Posterior vena cava (tissue), 2 donors: ENCODE measurements around the gene S100A4. TPM values are rescaled to one million over a fixed set of nuclear protein-coding genes. Genes with fewer than 3 reads are reported as not detected.
"Not testable (repeated sequence)": the region's sequence is repeated elsewhere in the genome, so short reads cannot be mapped to it uniquely, and the experiment has no call there.

ENCODE experiments used
- DNase-seq: peaks from one replicate; pipeline ENCODE4 v3.0.0-alpha.2; 2020; ENCODE audit warnings: low spot score
- intact Hi-C, 2 donors: fragments of 100-400 bp; cut with DNase I; formaldehyde crosslinking; loops; one replicate each; pipeline versions ENCODE4 v1.14.1 to v1.14.2; 2022 to 2023
- long read RNA-seq, 2 donors: library from polyadenylated mRNA; unstranded; transcript quantifications; one replicate each; pipeline ENCODE4 v2.0.0, GENCODE V29; 2020 to 2021
- total RNA-seq, 2 donors: library from RNA; stranded (reverse); fragmentation: NEBNext Ultra II Directional; extraction: Animal tissue kit (Norgen Biotek cat#: 25700); gene quantifications; one replicate each; pipeline ENCODE4 v1.2.1, GENCODE V29; 2021
- donor health status: DM: yes; HTN: yes; CAD: no.
- donor health status: DM: yes; HTN: yes; CAD: no.

S100A4 gene
- 100 to 1,000 TPM; 286 to 472 TPM for total RNA-seq
- long read RNA-seq, donor 1, transcript S100A4-204 (3 exons, 600 nt) = major isoform, 19 of 22 reads
- long read RNA-seq, donor 1, partial matches to known transcripts = 1 of 22 reads
- long read RNA-seq, donor 1, other reads (novel, unspliced or antisense) = 0 of 22 reads
- long read RNA-seq, donor 2, transcript S100A4-204 (3 exons, 600 nt) = major isoform, 26 of 39 reads
- long read RNA-seq, donor 2, partial matches to known transcripts = 1 of 39 reads
- long read RNA-seq, donor 2, other reads (novel, unspliced or antisense) = 5 of 39 reads

DNA sequence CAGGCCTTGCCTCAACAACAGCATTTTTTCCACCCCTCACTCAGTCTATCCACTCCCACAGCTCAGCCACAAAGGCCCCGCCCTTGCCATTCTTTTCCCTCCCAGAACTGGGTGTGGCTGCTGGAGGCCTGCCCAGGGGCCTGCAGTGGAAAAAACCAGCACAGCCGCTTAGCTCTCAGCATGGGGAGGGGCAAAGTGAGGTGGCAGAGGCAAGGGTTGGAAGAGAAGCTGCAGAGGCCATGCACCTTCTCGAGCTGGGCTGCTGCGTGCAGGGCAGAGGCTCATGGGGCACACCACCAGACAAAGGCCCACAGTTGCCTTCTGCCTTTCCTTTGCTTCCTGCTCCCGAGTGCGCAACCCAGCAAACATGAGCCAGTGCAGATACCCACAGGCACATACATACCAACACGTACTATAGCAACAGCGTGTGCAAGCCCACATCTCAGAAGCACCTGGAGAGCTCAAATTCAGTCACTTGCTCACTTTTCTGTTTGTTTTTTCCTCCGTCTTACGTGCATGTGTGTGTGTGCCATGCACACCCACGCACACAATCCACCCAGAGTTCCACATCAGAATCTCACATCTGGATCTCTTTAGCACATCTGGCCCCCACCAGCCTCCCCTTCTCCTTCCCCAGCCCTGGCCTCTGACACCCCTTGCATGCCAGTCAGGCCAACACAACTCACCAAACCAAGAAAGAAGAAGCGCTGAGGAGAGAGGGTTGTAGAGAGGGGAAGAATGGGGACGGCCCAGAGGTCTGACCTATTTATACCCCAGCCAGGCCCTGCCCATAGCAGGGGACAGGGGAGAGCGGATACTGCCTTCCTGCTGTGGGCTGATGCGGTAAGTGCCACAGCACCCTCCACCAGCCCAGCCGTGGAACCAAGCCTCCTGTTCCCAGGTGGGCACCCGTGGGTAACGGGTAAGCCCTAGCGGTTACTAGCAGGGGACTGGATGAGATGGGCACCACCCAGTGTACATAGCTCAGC, at the start of gene S100A4:
Gene S100A4 (minus strand): TSS at position 740 of the 989 bp plus-strand sequence. CDS start 1,012 bp downstream, outside the sequence.
- intact Hi-C loops = no loop called here
- peak; percentile 98 for DNase-seq

DNA sequence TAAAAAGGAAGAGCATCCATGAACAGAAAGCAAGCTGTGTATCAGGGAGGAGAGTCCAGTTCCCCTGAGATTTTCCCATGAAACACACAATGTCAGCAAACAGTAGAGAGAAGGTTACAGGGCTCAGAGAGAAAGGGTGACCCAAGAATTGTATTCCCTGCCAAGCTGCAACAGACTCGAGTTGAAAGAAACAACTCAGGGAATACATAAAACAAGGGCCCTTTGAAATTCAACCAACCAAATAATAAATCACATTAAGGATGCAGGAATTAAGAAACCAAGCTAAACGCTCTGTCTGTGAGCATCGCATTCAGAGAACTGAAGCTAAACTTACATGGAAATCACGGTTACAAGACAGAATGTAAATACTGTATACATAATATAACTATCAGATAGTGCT, 47.1 kb upstream of the S100A4 start:
- intact Hi-C loops = no loop called here
- DNase-seq = no peak

DNA sequence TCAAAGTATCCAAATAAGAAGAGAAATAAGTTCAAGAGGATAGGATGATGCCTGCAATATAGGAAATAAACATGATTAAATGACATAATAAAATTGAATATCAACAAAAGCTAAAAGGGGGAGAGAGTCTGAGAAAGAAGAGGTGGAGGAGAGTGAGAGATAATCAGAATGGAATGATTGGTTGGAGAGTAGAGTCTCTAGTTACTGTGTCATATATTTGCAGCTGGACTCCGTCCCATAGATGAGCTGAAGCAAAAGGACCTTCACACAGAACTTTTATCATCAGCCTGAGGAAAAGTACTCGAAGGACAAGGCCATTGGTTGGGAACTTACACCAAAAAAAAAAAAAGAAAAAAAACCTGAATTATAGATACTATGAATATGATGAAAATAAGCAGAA, 42.9 kb upstream of the S100A4 start:
- intact Hi-C loops = no loop called here
- no peak for DNase-seq

DNA sequence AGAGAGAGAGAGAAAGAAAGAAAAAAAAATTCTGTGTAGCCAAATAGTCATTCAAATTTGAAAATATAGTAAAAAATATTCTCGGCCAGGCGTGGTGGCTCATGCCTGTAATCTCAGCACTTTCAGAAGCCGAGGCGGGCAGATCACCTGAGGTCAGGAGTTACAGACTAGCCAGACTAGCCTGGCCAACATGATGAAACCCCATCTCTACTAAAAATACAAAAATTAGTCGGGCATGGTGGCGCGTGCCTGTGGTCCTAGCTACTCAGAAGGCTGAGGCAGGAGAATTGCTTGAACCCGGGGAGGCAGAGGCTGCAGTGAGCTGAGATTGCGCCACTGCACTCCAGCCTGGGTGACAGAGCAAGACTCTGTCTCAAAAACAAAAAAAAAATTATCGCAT, 42.4 kb upstream of the S100A4 start:
- DNase-seq = peak; percentile 32
- intact Hi-C loops = not testable (repeated sequence)

DNA sequence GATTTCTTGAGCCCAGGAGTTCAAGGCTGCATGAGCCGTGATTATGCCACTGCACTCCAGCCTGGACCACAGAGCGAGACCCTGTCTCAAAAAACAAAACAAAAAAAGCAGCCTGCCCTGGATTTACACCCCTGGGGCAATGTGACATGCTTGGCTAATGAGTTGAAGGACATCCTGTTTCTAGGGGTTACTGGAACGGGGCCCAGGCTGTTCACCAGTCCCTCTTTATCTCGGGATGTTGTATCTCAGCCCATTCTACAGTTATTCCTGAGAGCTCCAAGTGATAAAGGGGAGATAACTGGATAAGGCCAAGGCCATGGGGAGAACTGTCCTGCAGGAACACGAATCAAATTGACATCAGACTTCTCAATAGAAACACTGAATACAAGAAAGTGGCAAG, 41.7 kb upstream of the S100A4 start:
- intact Hi-C loops = no loop called here

DNA sequence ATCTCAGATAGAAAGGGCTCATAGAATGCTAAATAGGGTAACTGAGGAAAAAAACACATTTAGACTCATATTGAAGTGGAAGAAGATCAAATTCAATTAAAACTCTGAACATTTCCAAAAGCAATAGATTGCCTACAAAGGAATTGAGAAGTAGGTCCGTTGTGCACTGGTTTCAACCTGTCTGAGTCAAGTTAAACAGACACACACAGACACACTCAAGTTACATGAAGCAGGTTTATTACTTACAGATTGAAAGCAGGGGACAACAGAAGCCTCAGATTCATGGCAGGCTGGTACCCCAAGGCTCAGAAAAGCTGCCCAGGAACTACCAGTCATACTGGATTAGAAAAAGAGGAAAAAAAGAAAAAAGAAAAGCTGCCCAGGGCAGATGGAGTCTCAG, 40.7 kb upstream of the S100A4 start:
- intact Hi-C loops = no loop called here

More for the DNA sequence above, 41.7 kb upstream of the S100A4 start:
- peak; percentile 5 for DNase-seq

DNA sequence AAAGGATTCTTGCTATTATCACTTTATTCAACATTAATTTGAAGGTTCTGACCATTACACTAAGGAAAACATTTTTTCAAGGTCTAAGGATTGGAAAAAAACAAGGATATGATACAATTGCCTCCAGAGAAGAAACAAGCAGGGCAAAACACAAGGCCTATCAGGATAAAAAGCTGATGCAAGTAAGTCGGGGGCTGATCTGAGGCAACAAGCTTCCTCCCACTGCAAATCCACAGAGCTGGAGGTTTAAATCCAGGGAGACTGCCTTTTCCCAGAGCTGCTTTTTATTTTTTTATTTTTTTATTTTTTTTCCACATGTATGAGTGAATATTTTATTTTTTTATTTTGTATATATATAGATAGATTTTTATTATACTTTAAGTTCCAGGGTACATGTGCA, 39.4 kb upstream of the S100A4 start:
- intact Hi-C loops = no loop called here

More for the DNA sequence above, 40.7 kb upstream of the S100A4 start:
- peak; percentile 29 for DNase-seq

DNA sequence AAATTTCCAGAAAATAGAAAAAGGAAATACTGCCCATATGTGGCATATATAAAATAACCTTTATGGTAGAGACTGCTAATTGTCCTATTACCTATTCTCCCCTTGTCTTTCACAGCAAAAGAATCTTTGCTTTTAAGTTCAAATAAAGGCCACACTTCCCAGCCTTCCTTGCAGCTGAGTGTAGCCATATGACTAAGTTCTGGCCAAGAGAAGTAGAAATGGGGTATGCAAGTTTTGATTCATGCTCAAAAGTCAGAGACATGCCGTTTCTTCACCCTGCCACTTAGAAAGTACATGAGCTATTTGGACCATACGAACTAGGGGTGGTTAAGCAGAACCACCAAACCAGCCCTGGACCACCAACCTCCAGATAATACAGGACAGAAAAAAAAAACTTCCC, 38.4 kb upstream of the S100A4 start:
- intact Hi-C loops = no loop called here

More for the DNA sequence above, 39.4 kb upstream of the S100A4 start:
- DNase-seq = no peak

DNA sequence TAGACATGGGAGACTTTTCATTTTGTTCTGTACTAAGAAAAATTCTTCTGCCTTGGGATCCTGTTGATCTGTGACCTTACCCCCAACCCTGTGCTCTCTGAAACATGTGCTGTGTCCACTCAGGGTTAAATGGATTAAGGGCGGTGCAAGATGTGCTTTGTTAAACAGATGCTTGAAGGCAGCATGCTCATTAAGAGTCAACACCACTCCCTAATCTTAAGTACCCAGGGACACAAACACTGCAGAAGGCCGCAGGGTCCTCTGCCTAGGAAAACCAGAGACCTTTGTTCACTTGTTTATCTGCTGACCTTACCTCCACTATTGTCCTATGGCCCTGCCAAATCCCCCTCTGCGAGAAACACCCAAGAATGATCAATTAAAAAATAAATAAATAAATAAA, 37.9 kb upstream of the S100A4 start:
- DNase-seq, intact Hi-C loops: not testable (repeated sequence)

More for the DNA sequence above, 38.4 kb upstream of the S100A4 start:
- no peak for DNase-seq

DNA sequence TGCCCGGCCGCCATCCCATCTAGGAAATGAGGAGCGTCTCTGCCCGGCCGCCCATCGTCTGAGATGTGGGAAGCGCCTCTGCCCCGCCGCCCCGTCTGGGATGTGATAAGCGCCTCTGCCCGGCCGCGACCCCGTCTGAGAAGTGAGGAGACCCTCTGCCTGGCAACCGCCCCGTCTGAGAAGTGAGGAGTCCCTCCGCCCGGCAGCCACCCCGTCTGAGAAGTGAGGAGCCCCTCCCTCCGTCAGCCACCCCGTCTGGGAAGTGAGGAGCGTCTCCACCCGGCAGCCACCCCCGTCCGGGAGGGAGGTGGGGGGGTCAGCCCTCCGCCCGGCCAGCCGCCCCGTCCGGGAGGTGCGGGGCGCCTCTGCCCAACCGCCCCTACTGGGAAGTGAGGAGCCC, 37.2 kb upstream of the S100A4 start:
- DNase-seq = peak; percentile 51
- intact Hi-C loops = not testable (repeated sequence)

DNA sequence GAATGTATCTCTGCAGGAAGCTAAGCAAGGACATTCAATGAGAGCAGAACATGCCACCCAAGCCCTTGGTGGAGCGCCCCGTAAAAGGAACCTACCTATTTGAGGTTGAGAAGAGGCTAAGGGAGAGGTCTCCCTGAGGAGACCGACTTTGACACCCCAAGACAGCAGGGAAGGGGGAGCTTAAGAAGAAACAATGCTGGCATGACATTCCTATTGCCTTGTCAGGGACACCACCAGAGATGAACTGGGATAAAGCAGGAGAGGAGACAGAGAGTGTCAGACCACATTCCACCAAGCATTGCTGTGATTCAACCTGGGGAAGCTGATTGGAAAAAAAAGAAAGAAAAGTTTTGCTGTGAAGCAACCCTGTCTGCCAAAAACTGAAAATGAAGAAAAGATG, 33.3 kb upstream of the S100A4 start:
- intact Hi-C loops = no loop called here
- peak; percentile 10 for DNase-seq

DNA sequence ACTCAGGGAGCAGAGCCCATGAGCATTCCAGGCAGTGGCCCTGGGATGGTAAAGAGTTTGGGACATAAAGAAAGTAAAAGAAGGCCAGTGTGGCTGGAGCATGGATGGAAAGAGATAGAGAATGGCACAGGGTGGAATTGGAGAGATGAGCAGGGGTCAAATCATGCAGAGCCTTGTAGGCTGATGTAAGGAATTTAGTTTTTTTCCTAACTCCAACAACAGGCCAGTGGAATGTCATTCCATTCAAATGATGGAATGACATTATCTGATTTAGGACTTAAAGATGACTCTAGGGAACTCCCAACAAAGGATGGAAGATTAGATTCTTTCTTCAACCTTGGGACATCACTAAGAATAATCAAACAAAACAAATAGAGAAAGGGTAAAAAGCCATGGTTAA, 32.9 kb upstream of the S100A4 start:
- no peak for DNase-seq
- intact Hi-C loops = no loop called here

DNA sequence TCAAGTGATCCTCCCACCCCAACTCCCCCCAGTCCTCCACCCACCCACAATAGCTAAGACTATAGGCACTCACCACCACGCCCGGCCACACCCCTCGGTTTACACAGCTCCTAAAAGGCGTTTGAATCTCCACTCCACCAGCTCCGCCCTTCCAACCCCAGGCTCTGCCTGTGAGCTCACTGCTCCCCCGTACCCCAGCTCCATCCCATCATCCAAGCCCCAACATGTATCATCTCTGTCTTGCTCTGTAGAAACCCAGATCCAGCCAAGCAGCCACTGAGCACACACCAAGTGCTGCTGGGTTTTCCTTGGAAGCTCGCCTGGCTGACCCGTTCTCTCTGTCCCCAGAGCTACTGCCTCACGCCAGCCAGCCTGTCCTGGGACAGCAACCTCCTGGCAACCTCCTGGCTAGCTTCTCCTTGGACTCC, 32.0 kb upstream of the S100A4 start:
- DNase-seq = peak; percentile 85
- intact Hi-C loops = no loop called here

DNA sequence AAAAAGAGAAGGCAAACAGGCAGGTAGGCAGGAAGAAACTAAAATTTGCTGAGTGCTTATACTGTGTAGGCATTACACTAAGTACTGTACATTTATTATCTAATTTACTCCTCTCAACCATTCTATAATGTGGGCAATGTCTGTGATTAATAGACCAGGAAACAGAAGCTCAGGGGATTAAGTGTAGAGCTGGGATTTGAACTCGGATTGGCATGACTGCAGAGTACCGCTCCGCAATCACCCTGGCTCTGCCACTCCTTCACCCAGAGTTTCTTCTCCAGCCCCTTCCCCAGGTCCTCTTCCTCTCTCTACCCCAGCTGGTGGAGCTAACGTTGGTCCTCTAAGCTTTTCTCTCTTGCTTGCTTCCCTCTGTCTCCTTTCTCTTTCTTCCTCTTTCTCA, 31.5 kb upstream of the S100A4 start:
- intact Hi-C loops = no loop called here

DNA sequence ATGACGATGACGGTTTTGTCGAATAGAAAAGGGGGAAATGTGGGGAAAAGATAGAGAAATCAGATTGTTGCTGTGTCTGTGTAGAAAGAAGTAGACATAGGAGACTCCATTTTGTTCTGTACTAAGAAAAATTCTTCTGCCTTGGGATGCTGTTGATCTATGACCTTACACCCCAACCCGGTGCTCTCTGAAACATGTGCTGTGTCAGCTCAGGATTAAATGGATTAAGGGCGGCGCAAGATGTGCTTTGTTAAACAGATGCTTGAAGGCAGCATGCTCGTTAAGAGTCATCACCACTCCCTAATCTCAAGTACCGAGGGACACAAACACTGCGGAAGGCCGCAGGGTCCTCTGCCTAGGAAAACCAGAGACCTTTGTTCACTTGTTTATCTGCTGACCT, 29.9 kb upstream of the S100A4 start:
- intact Hi-C loops = not testable (repeated sequence)
- DNase-seq = peak; percentile 4

More for the DNA sequence above, 31.5 kb upstream of the S100A4 start:
- DNase-seq = no peak

DNA sequence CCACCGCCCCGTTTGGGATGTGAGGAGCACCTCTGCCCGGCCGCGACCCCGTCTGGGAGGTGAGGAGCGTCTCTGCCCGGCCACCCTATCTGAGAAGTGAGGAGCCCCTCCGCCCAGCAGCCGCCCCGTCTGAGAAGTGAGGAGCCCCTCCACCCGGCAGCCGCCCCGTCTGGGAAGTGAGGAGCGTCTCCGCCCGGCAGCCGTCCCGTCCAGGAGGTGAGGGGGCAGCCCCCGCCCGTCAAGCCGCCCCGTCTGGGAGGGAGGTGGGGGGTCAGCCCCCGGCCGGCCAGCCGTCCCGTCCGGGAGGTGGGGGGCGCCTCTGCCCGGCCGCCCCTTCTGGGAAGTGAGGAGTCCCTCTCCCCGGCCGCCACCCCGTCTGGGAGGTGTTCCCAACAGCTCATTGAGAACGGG, 29.5 kb upstream of the S100A4 start:
- peak; percentile 69 for DNase-seq
- intact Hi-C loops = not testable (repeated sequence)

DNA sequence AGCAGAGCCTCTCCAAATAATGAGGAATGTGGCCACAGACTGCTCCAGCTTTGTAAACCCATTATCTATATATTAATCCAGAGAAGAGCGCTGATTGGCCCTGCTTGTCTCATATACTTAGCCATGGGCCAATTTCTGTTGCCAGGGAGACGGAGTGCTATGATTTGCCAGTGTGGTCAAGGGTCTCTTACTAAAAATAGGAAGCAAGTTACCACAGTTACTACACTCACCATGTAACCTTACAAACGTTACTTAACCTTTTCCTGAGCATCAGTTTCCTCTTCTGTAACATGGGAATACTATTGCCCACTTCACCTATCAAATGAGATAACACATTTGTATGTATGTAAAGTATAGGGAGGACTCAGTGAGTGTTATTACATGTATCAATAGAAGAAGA, 27.7 kb upstream of the S100A4 start:
- peak; percentile 4 for DNase-seq
- intact Hi-C loops = loop anchor here (5.0 kb wide), 3 partner anchors 44 to 221 kb away; partner anchors contain the start of gene S100A14 (in 1 of the 2)

DNA sequence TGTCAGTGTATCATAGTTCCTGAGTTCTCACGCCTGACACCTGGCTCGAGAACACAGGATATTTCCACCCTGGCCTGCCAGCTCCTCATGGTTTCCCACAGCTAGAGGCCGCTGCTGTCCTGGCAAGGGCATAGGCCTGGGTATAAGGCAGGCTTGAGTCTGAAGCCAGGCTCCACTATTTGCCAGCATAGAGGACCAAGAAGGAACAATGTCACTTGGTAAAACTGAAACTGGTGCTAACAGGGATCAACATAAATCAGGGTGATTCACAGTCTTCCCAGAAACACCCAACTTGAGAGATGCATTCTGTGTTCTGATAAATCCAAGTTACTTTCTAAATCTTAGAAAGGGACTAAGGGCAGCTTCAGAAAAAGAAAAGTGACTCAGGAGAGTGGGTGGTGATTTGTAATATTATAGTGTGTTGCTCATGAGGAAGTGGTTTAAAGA, 27.0 kb upstream of the S100A4 start:
- peak; percentile 92 for DNase-seq
- intact Hi-C loops = loop anchor here (5.0 kb wide), 3 partner anchors 45 to 220 kb away; partner anchors contain the start of gene S100A14 (in 1 of the 2)

DNA sequence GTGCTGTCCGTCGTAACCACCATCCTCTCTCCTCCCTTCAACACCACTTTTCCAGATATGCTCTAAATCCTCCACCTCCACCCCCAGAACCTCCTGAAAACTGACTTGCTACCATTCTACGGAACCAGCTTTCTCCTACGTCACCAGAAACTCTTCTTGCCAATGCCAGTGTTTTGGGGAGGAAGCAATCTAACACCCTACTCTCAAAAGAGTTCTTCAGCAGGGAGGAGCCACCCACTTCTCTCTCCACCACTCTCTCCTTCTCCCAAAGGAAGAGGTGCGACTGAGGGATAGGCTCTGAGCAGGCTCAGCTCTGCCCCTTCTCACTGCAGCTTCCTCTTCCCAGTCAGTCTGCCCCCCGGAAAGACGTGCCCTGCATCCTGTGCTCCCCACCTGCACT, 26.1 kb upstream of the S100A4 start:
- intact Hi-C loops = loop anchor here (5.0 kb wide), 3 partner anchors 46 to 219 kb away; partner anchors contain the start of gene S100A14 (in 1 of the 2)
- peak; percentile 45 for DNase-seq

DNA sequence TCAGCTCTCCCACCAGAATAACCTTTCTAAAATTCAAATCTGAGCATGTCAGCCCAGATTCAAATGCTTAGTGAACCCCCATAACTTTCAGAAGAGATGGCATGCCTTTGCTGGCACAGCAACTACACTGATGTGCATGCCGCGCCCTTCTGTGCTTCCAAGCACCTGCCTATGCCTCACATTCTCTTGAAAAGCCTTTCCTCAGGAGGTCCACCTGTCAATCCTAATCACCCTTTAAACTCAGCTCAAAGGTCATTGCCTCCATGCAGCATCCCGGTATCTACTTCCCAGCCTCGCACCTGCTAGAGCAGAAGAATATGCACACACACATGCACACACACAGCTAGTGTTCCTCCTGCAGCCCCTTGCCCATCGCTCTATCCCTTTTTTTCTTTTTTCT, 25.3 kb upstream of the S100A4 start:
- DNase-seq = peak; percentile 10
- intact Hi-C loops = loop anchor here (5.0 kb wide), 3 partner anchors 46 to 219 kb away; partner anchors contain the start of gene S100A14 (in 1 of the 2)
